Measurements from ENCODE around the gene SRGAP2C.
"Not testable (repeated sequence)": the region's sequence is repeated elsewhere in the genome, so short reads cannot be mapped to it uniquely, and the experiment has no call there.

- not testable (repeated sequence) for TF ChIP-seq CTCF (IDR thresholded peaks at IDR 0.05 in 8 of 11, conservative IDR thresholded peaks at IDR 0.05 in 3 of 11); POLR2A (IDR thresholded peaks at IDR 0.05)
Measured at GRCh38 chr1:121157609-121158008, 27.2 kb upstream of the SRGAP2C start.

All from spleen (tissue), 7 donors.